Small intestine (tissue), 7 donors: ENCODE results near the gene TCFL5. TPM values are rescaled to one million over a fixed set of nuclear protein-coding genes. Genes with fewer than 3 reads are reported as not detected.
A peak's percentile ranks its signal among the peaks of the same experiment; 100 is the strongest.

ENCODE experiments used
- DNase-seq, 2 donors: peaks; one replicate each; pipeline versions ENCODE4 v3.0.0 to v3.0.0-alpha.2; 2013
- FAIRE-seq: peaks from 2 replicates; lab custom pipeline; 2012; peaks lifted over from hg19 to GRCh38; lab: Jason Lieb, UNC
- H3K27ac ChIP-seq, 3 donors: one replicate each; pipeline ENCODE4 v1.5.1; 2013; ENCODE audit warnings: low read length in 2 of 3, mild to moderate bottlenecking in 2 of 3, control low read depth in 1 of 3, inconsistent platforms in 1 of 3, low read depth in 1 of 3, moderate library complexity in 1 of 3
- H3K27me3 ChIP-seq, 3 donors: one replicate each; pipeline ENCODE4 v1.6.1; 2013; ENCODE audit warnings: low read length in 3 of 3, inconsistent platforms in 1 of 3; ENCODE audit not compliant: control insufficient read depth in 3 of 3, insufficient read depth in 3 of 3
- H3K36me3 ChIP-seq, 3 donors: one replicate each; pipeline ENCODE4 v1.6.1; 2013; ENCODE audit warnings: low read length in 3 of 3, inconsistent platforms in 1 of 3, low read depth in 1 of 3, mild to moderate bottlenecking in 1 of 3, moderate library complexity in 1 of 3; ENCODE audit not compliant: control insufficient read depth in 3 of 3, insufficient read depth in 2 of 3
- H3K4me1 ChIP-seq, 3 donors: one replicate each; pipeline ENCODE4 v1.6.1; 2013; ENCODE audit warnings: low read length in 2 of 3, inconsistent platforms in 1 of 3, low read depth in 1 of 3, mild to moderate bottlenecking in 1 of 3, moderate library complexity in 1 of 3; ENCODE audit not compliant: control insufficient read depth in 3 of 3, insufficient read depth in 2 of 3
- H3K4me3 ChIP-seq, 3 donors: one replicate each; pipeline ENCODE4 v1.5.1; 2013; ENCODE audit warnings: low read length in 3 of 3, control low read depth in 1 of 3, inconsistent platforms in 1 of 3, low read depth in 1 of 3, mild to moderate bottlenecking in 1 of 3, moderate library complexity in 1 of 3
- H3K9me3 ChIP-seq, 2 donors: one replicate each; pipeline ENCODE4 v1.6.1; 2013; ENCODE audit warnings: low read depth in 1 of 2, low read length in 1 of 2; ENCODE audit not compliant: control insufficient read depth in 2 of 2, insufficient read depth in 1 of 2
- WGBS, 3 donors: extraction: QIAGEN DNeasy Blood & Tissue Kit; methylation state at CpG; one replicate each; pipeline ENCODE4 v1.1.7; 2013; 5-methylcytosine and 5-hydroxymethylcytosine counted together
- polyA plus RNA-seq, 4 donors: library from polyadenylated mRNA; stranded (reverse) in 3 of 4; unstranded in 1 of 4; fragments of 200-250 nt in 3 of 4; fragments of 120-200 nt in 1 of 4; gene quantifications; one replicate each; pipeline versions ENCODE4 v1.2.1 to v1.2.3, GENCODE V29; 2013
- donor health status: healthy with polysubstance abuse.
- donor health status: control.
- donor health status: control.
- donor health status: Bipolar disorder and iron deficiency.
- donor health status: healthy.

TCFL5 gene
- polyA plus RNA-seq, 4 donors: 4.2 to 5.7 (median 4.6) TPM

DNA sequence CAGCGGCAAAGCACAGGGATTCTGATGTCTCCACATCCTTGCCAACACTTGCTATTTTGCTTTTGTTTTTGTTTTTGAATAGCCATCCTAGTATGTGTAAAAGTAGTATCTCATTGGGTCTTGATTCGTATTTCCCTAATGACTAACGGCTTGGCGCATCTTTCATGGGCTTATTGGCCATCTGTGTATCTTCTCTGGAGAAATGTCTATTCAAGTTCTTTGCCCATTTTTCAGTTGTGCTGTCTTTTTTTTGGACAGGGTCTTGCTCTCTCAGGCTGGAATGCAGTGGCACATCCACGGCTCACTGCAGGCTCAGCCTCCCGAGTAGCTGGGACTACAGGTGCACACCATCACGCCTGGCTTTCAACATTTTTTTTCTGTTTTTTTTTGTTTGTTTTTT is 17.4 kb downstream of the TCFL5 start:
- Histone ChIP-seq H3K4me3 (no peak overlapping the region), H3K27ac (no peak overlapping the region), H3K27me3 (no peaks in the 10 kb centered on the region), H3K9me3 (no peaks in the 10 kb centered on the region), H3K36me3 (peaks cover 0 to 9% (median 3%) of the 10 kb centered on the region in 3 donors), H3K4me1 (no peaks in the 10 kb centered on the region)
- 96 to 100% (median 96%) methylated on average over 7 of the region's 7 CpGs for whole genome bisulfite sequencing, 3 donors
- DNase-seq (no peak), FAIRE-seq (no peak)

DNA sequence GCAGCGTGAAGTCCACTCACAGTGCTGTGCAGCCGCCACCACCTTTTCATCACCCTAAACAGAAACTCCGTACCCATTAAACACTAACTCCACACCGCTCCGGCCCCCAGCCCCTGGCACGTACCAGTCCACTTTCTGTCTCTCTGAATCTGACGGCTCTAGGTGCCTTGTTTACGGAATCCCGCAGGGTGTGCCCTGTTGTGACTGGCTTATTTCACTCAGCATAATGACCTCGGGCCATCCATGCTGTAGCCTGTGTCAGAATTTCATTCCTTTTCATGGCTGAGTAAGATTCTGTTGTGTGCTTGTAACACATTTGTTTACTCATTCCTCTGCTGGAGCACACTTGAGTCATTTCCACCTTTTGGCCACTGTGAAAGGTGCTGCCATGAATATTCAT is 18.0 kb downstream of the TCFL5 start:
- H3K4me3 ChIP-seq: no peak overlapping the region
- FAIRE-seq (no peak), DNase-seq (no peak)
- no peak overlapping the region for H3K27ac ChIP-seq
- no peaks in the 10 kb centered on the region for H3K9me3 ChIP-seq
- WGBS, 3 donors: 95 to 96% (median 95%) methylated on average over 10 of the region's 10 CpGs
- H3K27me3 ChIP-seq: no peaks in the 10 kb centered on the region
- H3K36me3 ChIP-seq: peaks cover 0 to 9% (median 3%) of the 10 kb centered on the region in 3 donors
- H3K4me1 ChIP-seq: peaks cover 0 to 5% (median 0%) of the 10 kb centered on the region in 3 donors

DNA sequence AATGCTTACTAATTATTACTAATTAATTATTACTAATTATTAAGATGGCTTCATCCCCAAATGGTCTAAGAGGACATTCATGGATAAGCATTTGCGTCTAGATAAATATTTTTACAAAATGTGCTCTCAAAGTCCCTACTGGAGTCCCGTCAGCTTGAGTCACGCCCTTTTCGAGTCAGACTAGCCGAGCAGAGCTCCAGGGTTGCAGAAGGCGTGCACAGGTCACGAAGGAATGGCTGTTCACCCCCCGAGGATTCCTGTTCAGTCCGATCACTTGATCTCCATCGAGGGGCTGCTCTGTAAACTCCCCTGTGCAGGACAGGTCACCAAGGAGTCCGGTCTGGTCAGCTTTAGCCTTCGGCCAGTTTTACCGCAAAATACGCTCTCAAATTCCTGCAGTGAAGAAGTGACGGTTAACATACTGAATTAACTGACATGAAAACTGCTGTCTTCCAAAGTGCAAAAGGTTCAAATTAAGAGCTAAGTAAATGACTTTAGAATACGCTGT is 19.9 kb downstream of the TCFL5 start:
- Histone ChIP-seq H3K27me3 (no peaks in the 10 kb centered on the region), H3K27ac (no peak overlapping the region), H3K4me3 (no peak overlapping the region), H3K9me3 (no peaks in the 10 kb centered on the region), H3K4me1 (peaks cover 0 to 13% (median 0%) of the 10 kb centered on the region in 3 donors), H3K36me3 (peaks cover 0 to 9% (median 3%) of the 10 kb centered on the region in 3 donors)
- no peak for DNase-seq
- WGBS, 3 donors: 80 to 87% (median 82%) methylated on average over 16 of the region's 16 CpGs
- FAIRE-seq: no peak

DNA sequence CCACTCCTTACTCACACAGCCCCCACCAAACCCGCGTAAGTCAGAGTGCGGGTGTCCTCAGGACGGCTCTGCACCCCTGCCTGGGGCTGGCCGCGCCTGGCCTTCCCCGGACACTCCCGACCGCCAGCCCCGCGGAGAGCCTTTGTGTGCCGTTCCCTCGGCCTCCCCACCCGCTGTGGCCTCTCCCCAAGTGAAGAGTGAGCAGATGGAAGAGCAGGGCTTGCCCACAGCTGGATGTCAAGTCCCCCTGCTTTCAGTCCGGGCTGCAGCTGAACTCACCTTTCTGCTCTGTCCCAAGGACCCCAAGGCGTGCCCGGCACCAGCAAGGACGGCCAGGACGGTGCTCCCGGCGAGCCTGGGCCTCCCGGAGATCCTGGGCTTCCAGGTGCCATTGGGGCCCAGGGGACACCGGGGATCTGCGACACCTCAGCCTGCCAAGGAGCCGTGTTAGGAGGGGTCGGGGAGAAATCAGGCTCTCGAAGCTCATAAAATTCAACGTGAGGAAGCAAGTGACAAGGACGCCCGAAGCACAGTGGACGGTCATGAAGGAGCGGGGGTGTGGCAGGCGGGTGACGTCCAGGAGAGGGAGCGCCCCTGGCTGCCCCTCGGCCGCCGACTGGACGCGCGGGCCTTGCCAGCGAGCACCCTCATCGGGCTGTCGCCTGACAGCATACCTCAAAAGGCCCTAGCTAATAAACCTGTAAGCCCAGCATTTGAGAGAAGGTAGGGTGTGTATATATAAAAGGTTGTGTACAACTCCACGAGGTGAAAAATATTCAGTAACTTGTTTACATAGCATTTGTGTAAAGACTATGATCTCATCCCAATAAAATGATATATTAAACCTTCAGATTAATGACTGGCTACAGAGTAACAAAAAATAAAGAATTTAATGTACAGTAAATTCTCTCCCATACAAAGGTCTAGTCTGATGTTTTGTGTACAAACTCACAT is 21.1 kb downstream of the TCFL5 start:
- Histone ChIP-seq H3K36me3 (peaks cover 0 to 5% (median 0%) of the 10 kb centered on the region in 3 donors), H3K4me3 (no peak overlapping the region), H3K27me3 (peaks cover 0 to 2% (median 0%) of the 10 kb centered on the region in 3 donors), H3K4me1 (peaks cover 0 to 13% (median 0%) of the 10 kb centered on the region in 3 donors), H3K27ac (no peak overlapping the region), H3K9me3 (no peaks in the 10 kb centered on the region)
- 56 to 83% (median 82%) methylated on average over 45 of the region's 45 CpGs for WGBS, 3 donors
- no peak for DNase-seq
- FAIRE-seq: no peak

DNA sequence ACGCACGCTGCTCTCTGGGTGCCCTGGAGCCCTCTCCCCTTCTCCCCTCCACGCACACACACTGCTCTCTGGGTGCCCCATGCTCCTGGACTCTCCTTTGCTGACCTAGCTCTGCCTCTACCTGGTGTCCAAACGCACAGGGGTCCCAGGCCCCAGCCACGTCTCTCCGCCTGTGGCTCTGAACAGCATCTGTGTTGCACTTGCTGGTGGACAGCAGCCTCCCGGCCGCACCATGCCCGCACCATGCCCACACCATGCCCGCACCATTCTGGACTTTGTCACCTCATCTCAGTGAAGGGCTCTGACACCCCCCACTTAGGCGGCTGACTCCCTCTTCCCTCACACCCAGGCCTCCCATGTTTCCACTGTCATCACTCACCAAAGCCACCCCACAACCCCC is 21.8 kb downstream of the TCFL5 start:
- peaks cover 0 to 2% (median 0%) of the 10 kb centered on the region in 3 donors for H3K27me3 ChIP-seq
- H3K9me3 ChIP-seq: no peaks in the 10 kb centered on the region
- peaks cover 0 to 13% (median 0%) of the 10 kb centered on the region in 3 donors for H3K4me1 ChIP-seq
- WGBS, 3 donors: 62 to 81% (median 71%) methylated on average over 11 of the region's 11 CpGs
- DNase-seq (no peak), FAIRE-seq (no peak)
- H3K27ac ChIP-seq: no peak overlapping the region
- H3K36me3 ChIP-seq: peaks cover 0 to 4% (median 0%) of the 10 kb centered on the region in 3 donors
- no peak overlapping the region for H3K4me3 ChIP-seq

DNA sequence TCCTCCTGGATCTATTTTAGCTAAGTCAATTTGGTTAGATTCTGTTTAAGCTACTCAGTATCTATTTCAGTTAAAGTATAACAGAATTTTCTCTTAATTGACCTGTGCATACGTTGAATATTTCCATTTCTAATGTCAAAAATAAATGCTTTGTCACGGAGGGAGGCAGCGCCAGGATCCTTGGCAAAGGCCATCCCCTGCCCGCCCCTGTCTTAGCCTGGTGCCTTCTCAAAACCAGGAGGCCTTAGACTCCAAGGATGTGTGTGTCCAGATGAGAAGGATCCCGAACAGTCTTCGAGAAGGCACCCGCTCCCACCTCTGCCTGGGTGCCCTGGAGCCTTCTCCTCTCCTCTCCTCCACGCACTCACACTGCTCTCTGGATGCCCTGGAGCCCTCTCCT is 22.4 kb downstream of the TCFL5 start:
- FAIRE-seq (no peak), DNase-seq (no peak)
- Histone ChIP-seq H3K4me3 (no peak overlapping the region), H3K9me3 (no peaks in the 10 kb centered on the region), H3K36me3 (peaks cover 0 to 4% (median 0%) of the 10 kb centered on the region in 3 donors), H3K4me1 (peaks cover 0 to 13% (median 0%) of the 10 kb centered on the region in 3 donors), H3K27ac (peak overlapping the region; percentile 87 to 92 (median 88)), H3K27me3 (peaks cover 0 to 2% (median 0%) of the 10 kb centered on the region in 3 donors)
- 88 to 90% (median 90%) methylated on average over 8 of the region's 8 CpGs for WGBS, 3 donors

DNA sequence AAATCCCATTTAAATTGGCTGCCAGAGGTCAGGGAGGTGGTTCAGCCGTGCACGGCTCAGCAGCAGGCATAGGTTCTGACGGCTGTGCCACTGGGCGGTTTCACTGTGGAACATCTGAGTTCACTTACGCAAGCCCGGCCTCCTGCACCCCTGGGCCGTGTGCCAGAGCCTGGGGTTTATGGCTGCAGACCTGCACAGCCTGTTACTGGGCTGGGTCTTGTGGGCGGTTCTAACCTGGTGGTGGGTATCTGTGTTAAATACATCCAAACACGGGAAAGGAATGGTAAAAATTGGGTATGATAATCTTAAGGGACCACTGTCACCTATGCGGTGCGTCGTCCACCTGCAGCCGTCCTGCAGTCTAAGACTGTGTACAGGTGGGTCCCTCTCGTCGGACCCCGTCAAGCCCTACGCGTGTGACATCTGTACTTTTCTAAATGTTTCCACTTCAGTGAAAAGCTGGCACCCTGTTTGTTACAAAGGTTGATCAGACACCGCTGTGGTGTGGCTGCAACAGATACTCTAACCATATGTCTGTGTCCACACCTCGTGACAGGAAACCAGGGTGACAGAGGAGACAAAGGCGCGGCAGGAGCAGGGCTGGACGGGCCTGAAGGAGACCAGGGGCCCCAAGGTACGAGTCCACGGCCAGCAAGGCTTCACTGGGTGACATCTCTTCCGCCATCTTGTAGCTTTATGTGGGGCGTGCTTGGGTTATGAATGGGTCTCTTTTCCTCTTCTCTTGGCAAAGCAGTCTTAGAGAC is 23.3 kb downstream of the TCFL5 start:
- Histone ChIP-seq H3K36me3 (peaks cover 0 to 4% (median 0%) of the 10 kb centered on the region in 3 donors), H3K27ac (peak overlapping the region; percentile 87 to 92 (median 88)), H3K4me1 (peaks cover 0 to 13% (median 0%) of the 10 kb centered on the region in 3 donors), H3K4me3 (no peak overlapping the region), H3K9me3 (no peaks in the 10 kb centered on the region), H3K27me3 (peaks cover 0 to 2% (median 0%) of the 10 kb centered on the region in 3 donors)
- FAIRE-seq (no peak), DNase-seq (peak; percentile 93 to 97)
- WGBS, 3 donors: 15 to 54% (median 31%) methylated on average over 27 of the region's 27 CpGs

DNA sequence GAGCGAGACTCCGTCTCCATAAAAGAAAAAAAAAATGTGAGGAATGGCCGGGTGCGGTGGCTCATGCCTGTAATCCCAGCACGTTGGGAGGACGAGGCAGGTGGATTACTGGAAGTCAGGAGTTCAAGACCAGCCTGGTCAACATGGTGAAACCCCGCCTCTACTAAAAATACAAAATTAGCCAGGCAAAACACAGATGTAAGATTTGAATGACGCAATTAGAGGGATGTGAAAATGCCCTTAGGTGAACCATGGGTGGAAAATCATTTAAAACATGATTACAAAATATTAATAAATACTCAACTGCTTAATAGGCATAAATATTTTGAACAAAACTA is 23.9 kb downstream of the TCFL5 start:
- WGBS, 3 donors: 39 to 69% (median 47%) methylated on average over 8 of the region's 8 CpGs

More for the DNA sequence above, 23.9 kb downstream of the TCFL5 start:
- Histone ChIP-seq H3K36me3 (peaks cover 0 to 4% (median 0%) of the 10 kb centered on the region in 3 donors), H3K9me3 (no peaks in the 10 kb centered on the region), H3K27ac (peak overlapping the region; percentile 87 to 92 (median 88)), H3K27me3 (peaks cover 0 to 2% (median 0%) of the 10 kb centered on the region in 3 donors), H3K4me3 (no peak overlapping the region), H3K4me1 (peaks cover 0 to 13% (median 0%) of the 10 kb centered on the region in 3 donors)
- FAIRE-seq: no peak
- no peak for DNase-seq
